Muscle of leg (tissue), 11 donors: ENCODE data around the gene TCF12. TPM values are rescaled to one million over a fixed set of nuclear protein-coding genes. Genes with fewer than 3 reads are reported as not detected.

Experiments
- DNase-seq: peaks from one replicate; pipeline ENCODE4 v3.0.0; 2013
- H3K27ac ChIP-seq: one replicate; pipeline ENCODE4 v1.5.1; 2013; ENCODE audit warnings: mild to moderate bottlenecking, low read length, control low read depth
- H3K27me3 ChIP-seq: one replicate; pipeline ENCODE4 v1.6.1; 2013; ENCODE audit warnings: low read length; ENCODE audit not compliant: control insufficient read depth, insufficient read depth
- H3K36me3 ChIP-seq: one replicate; pipeline ENCODE4 v1.6.1; 2013; ENCODE audit warnings: low read length; ENCODE audit not compliant: control insufficient read depth, insufficient read depth
- H3K4me1 ChIP-seq: one replicate; pipeline ENCODE4 v1.6.1; 2013; ENCODE audit warnings: low read length; ENCODE audit not compliant: control insufficient read depth, insufficient read depth
- H3K4me3 ChIP-seq: one replicate; pipeline ENCODE4 v1.5.1; 2013; ENCODE audit warnings: low read length, control low read depth
- H3K9me3 ChIP-seq: replicated peaks from 2 replicates; pipeline ENCODE4 v1.6.1; 2013; ENCODE audit warnings: low read depth, low read length; ENCODE audit not compliant: control insufficient read depth
- WGBS: methylation state at CpG from one replicate; pipeline ENCODE4 v1.1.5; 2013; ENCODE audit warnings: missing lambda C conversion rate; ENCODE audit not compliant: insufficient coverage; 5-methylcytosine and 5-hydroxymethylcytosine counted together
- polyA plus RNA-seq, 8 donors: library from polyadenylated mRNA; unstranded; fragments of 120-200 nt; gene quantifications; one replicate each; pipeline versions ENCODE4 v1.2.1 to v1.2.3, GENCODE V29; 2013; ENCODE audit warnings: inconsistent platforms in 1 of 8, low replicate concordance in 1 of 8; ENCODE audit not compliant: insufficient read length in 8 of 8, insufficient read depth in 1 of 8
- total RNA-seq: library from RNA; stranded (reverse); fragments of 120-200 nt; gene quantifications from one replicate; pipeline ENCODE4 v1.2.4, GENCODE V29; 2013

TCF12 gene
- total and polyA plus RNA-seq, 9 donors, result 79.1 to 147 (median 116) TPM

GRCh38 chr15:57134071-57134605, 215.7 kb downstream of the TCF12 start:
- WGBS, result 60% methylated on average over 1 of the region's 4 CpGs
- no peaks in the 10 kb centered on the region for H3K27me3 ChIP-seq
- DNase-seq, result no peak
- no peak overlapping the region for H3K27ac ChIP-seq
- H3K4me3 ChIP-seq, result no peak overlapping the region
- H3K4me1 ChIP-seq, result peaks cover 8% of the 10 kb centered on the region
- no peaks in the 10 kb centered on the region for H3K36me3 ChIP-seq
- no peaks in the 10 kb centered on the region for H3K9me3 ChIP-seq

- Histone ChIP-seq H3K27ac (no peak overlapping the region), H3K9me3 (no peaks in the 10 kb centered on the region), H3K36me3 (no peaks in the 10 kb centered on the region), H3K4me3 (no peak overlapping the region), H3K4me1 (peaks cover 8% of the 10 kb centered on the region), H3K27me3 (no peaks in the 10 kb centered on the region)
- DNase-seq, result peak; percentile 69
Measured at GRCh38 chr15:57134851-57135250, 216.4 kb downstream of the TCF12 start.

- peaks cover 8% of the 10 kb centered on the region for H3K4me1 ChIP-seq
- no peaks in the 10 kb centered on the region for H3K27me3 ChIP-seq
- H3K4me3 ChIP-seq, result no peak overlapping the region
- no peaks in the 10 kb centered on the region for H3K36me3 ChIP-seq
- no peak for DNase-seq
- peak overlapping the region; percentile 37 for H3K27ac ChIP-seq
- no peaks in the 10 kb centered on the region for H3K9me3 ChIP-seq
Measured at GRCh38 chr15:57135800-57136199, 217.4 kb downstream of the TCF12 start.

GRCh38 chr15:57138349-57138788, 219.9 kb downstream of the TCF12 start:
- no peak overlapping the region for H3K27ac ChIP-seq
- H3K4me1 ChIP-seq, result peaks cover 4% of the 10 kb centered on the region
- H3K27me3 ChIP-seq, result no peaks in the 10 kb centered on the region
- no peak overlapping the region for H3K4me3 ChIP-seq
- no peaks in the 10 kb centered on the region for H3K36me3 ChIP-seq
- H3K9me3 ChIP-seq, result no peaks in the 10 kb centered on the region
- peak; percentile 69 for DNase-seq
- no CpG with 5 or more reads among the region's 1 CpG for WGBS

GRCh38 chr15:57143511-57144078, 225.2 kb downstream of the TCF12 start:
- no peaks in the 10 kb centered on the region for H3K27me3 ChIP-seq
- no peak for DNase-seq
- no peaks in the 10 kb centered on the region for H3K36me3 ChIP-seq
- H3K4me3 ChIP-seq, result no peak overlapping the region
- peaks cover 8% of the 10 kb centered on the region for H3K4me1 ChIP-seq
- no peak overlapping the region for H3K27ac ChIP-seq
- no peaks in the 10 kb centered on the region for H3K9me3 ChIP-seq
- no CpG with 5 or more reads among the region's 1 CpG for WGBS

GRCh38 chr15:57144448-57144847, 226.0 kb downstream of the TCF12 start:
- WGBS, result 100% methylated on average over 1 of the region's 5 CpGs
- Histone ChIP-seq H3K4me1 (peaks cover 11% of the 10 kb centered on the region), H3K36me3 (no peaks in the 10 kb centered on the region), H3K4me3 (no peak overlapping the region), H3K27ac (no peak overlapping the region), H3K9me3 (no peaks in the 10 kb centered on the region), H3K27me3 (no peaks in the 10 kb centered on the region)
- no peak for DNase-seq

- Histone ChIP-seq H3K4me1 (peaks cover 11% of the 10 kb centered on the region), H3K4me3 (peak overlapping the region; percentile 3), H3K27ac (peak overlapping the region; percentile 95), H3K27me3 (no peaks in the 10 kb centered on the region), H3K9me3 (peaks cover 4% of the 10 kb centered on the region), H3K36me3 (peaks cover under 1% of the 10 kb centered on the region)
- WGBS, result 0% methylated on average over 1 of the region's 4 CpGs
- DNase-seq, result peak; percentile 98
Measured at GRCh38 chr15:57146506-57147201, 228.2 kb downstream of the TCF12 start.

GRCh38 chr15:57147621-57148020, 229.2 kb downstream of the TCF12 start:
- Histone ChIP-seq H3K27ac (peak overlapping the region; percentile 95), H3K4me1 (peaks cover 11% of the 10 kb centered on the region), H3K36me3 (peaks cover 5% of the 10 kb centered on the region), H3K27me3 (no peaks in the 10 kb centered on the region), H3K4me3 (no peak overlapping the region), H3K9me3 (peaks cover 13% of the 10 kb centered on the region)
- DNase-seq, result peak; percentile 30
- WGBS, result no CpG with 5 or more reads among the region's 1 CpG

GRCh38 chr15:57148262-57148661, 229.8 kb downstream of the TCF12 start:
- Histone ChIP-seq H3K4me1 (peaks cover 11% of the 10 kb centered on the region), H3K36me3 (peaks cover 5% of the 10 kb centered on the region), H3K9me3 (peaks cover 14% of the 10 kb centered on the region), H3K27me3 (no peaks in the 10 kb centered on the region), H3K4me3 (no peak overlapping the region), H3K27ac (peak overlapping the region; percentile 95)
- peak; percentile 71 for DNase-seq

- no peak overlapping the region for H3K4me3 ChIP-seq
- H3K9me3 ChIP-seq, result peaks cover 14% of the 10 kb centered on the region
- peaks cover 5% of the 10 kb centered on the region for H3K36me3 ChIP-seq
- no peaks in the 10 kb centered on the region for H3K27me3 ChIP-seq
- H3K27ac ChIP-seq, result no peak overlapping the region
- DNase-seq, result peak; percentile 65
- H3K4me1 ChIP-seq, result peaks cover 11% of the 10 kb centered on the region
Measured at GRCh38 chr15:57149196-57149595, 230.8 kb downstream of the TCF12 start.
